Gastroesophageal sphincter (tissue), 4 donors: Measurements from ENCODE around the gene ADD1. TPM values are rescaled to one million over a fixed set of nuclear protein-coding genes. Genes with fewer than 3 reads are reported as not detected.

Experiments
- ATAC-seq: fragments of 150-250 bp; one replicate; pipeline ENCODE4 v1.9.1; 2016; ENCODE audit warnings: mild to moderate bottlenecking, moderate library complexity
- H3K27ac ChIP-seq, 4 donors: fragments of 200-600 bp; sonication (generic) in 3 of 4; 1 replicate in 3 of 4; 2 replicates in 1 of 4; pipeline ENCODE4 v1.5.1; 2016 to 2019
- H3K27me3 ChIP-seq: fragments of 200-600 bp; sonication (generic); one replicate; pipeline ENCODE4 v1.5.1; 2019
- H3K36me3 ChIP-seq, 2 donors: fragments of 200-600 bp; sonication (generic); one replicate each; pipeline ENCODE4 v1.5.1; 2019; ENCODE audit warnings: control low read depth in 1 of 2
- H3K4me1 ChIP-seq, 3 donors: fragments of 200-600 bp; sonication (generic); 1 replicate in 2 of 3; 2 replicates in 1 of 3; pipeline ENCODE4 v1.5.1; 2016 to 2019; ENCODE audit warnings: control low read depth in 2 of 3
- H3K4me3 ChIP-seq, 2 donors: fragments of 200-600 bp; sonication (generic); one replicate each; pipeline ENCODE4 v1.5.1; 2019; ENCODE audit warnings: mild to moderate bottlenecking in 1 of 2, moderate library complexity in 1 of 2
- H3K9me3 ChIP-seq, 3 donors: fragments of 200-600 bp; sonication (generic); one replicate each; pipeline ENCODE4 v1.5.1; 2017 to 2019; ENCODE audit warnings: control low read depth in 2 of 3
- EP300 ChIP-seq: sonication (generic); formaldehyde crosslinking; IDR thresholded peaks from one replicate; pipeline ENCODE4 v1.6.1; 2017; ENCODE audit warnings: antibody characterized with exemption, mild to moderate bottlenecking
- POLR2A ChIP-seq, 2 donors: fragments of 450-650 bp; IDR thresholded peaks; one replicate each; pipeline ENCODE4 v1.6.1; 2017; ENCODE audit warnings: antibody characterized with exemption in 2 of 2, mild to moderate bottlenecking in 2 of 2, moderate library complexity in 1 of 2
- POLR2AphosphoS5 ChIP-seq: sonication (generic); formaldehyde crosslinking; IDR thresholded peaks from one replicate; pipeline ENCODE4 v1.6.1; 2017; ENCODE audit warnings: antibody characterized with exemption
- WGBS, 2 donors: methylation state at CpG; one replicate each; pipeline ENCODE4 v1.1.5; 2018; ENCODE audit warnings: low coverage in 1 of 2; 5-methylcytosine and 5-hydroxymethylcytosine counted together
- total RNA-seq, 4 donors: library from RNA; depleted of rRNA; stranded (reverse); fragments of >200 nt; gene quantifications; one replicate each; pipeline ENCODE4 v1.1.0, GENCODE V29; 2016
- TF ChIP-seq, protein P1 (sequence below), 4 experiments: fragments of 200-600 bp in 2 of 4; fragments of 450-650 bp in 2 of 4; sonication (generic) in 1 of 4; IDR thresholded peaks; one replicate each; pipeline ENCODE4 v1.5.1; 2017 to 2019; ENCODE audit warnings: antibody characterized with exemption in 4 of 4, mild to moderate bottlenecking in 2 of 4, moderate library complexity in 2 of 4

Gene ADD1
- total RNA-seq, 4 donors from 2014 or later: 230 to 384 (median 297) TPM

DNA sequence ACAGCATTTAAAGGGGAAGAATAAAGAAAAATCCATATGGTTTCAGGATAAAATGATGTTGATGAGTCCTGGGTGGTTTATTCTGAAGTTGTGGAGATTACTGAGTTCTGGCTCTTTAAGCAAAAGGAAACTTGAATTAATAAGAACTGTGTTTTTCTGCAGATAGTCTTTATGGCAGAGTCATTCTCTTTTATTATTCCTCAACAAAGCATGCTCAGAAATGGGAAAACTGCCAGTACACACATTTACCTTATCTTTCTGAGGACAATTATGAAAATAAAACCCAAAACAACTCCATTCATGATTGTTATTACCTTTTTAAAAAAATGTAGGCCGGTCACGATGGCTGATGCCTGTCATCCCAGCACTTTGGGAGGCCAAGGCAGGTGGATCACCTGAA lies 58.5 kb downstream of the ADD1 start:
- H3K4me1 ChIP-seq: no peaks in the 10 kb centered on the region
- no peaks in the 10 kb centered on the region for H3K27me3 ChIP-seq
- H3K4me3 ChIP-seq: no peak overlapping the region
- H3K9me3 ChIP-seq: no peaks in the 10 kb centered on the region
- 100% methylated on average over 2 of the region's 2 CpGs; no CpG with 5 or more reads in 1 of the 2 donors for WGBS, 2 donors
- TF ChIP-seq POLR2AphosphoS5 (no peak), EP300 (no peak), POLR2A (IDR thresholded peaks at IDR 0.05) (no peak)
- TF ChIP-seq, protein P1, sequence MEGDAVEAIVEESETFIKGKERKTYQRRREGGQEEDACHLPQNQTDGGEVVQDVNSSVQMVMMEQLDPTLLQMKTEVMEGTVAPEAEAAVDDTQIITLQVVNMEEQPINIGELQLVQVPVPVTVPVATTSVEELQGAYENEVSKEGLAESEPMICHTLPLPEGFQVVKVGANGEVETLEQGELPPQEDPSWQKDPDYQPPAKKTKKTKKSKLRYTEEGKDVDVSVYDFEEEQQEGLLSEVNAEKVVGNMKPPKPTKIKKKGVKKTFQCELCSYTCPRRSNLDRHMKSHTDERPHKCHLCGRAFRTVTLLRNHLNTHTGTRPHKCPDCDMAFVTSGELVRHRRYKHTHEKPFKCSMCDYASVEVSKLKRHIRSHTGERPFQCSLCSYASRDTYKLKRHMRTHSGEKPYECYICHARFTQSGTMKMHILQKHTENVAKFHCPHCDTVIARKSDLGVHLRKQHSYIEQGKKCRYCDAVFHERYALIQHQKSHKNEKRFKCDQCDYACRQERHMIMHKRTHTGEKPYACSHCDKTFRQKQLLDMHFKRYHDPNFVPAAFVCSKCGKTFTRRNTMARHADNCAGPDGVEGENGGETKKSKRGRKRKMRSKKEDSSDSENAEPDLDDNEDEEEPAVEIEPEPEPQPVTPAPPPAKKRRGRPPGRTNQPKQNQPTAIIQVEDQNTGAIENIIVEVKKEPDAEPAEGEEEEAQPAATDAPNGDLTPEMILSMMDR (IDR thresholded peaks at IDR 0.05): no peak
- H3K27ac ChIP-seq: no peak overlapping the region
- peaks cover 0 to 98% of the 10 kb centered on the region in 2 donors for H3K36me3 ChIP-seq
- no peak for ATAC-seq

DNA sequence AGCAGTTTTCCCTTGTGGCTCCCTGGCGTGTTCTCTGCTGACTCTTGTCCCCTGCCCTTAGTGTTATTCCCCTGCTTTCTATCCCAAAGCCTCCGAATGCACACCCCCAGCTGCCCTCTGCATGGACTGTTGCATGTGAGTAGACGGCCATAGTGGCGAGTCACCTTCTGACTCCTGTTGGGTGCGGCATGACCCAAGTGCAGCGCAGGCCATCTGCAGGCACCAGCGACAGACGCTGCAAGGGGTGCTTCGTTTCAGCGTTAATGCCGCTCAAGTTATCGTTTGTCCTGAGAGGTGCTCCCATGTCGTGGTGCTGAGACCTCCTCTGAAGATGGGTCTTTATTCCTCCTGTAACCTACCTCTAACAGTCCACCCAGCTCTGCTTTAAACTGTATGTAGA lies 61.9 kb downstream of the ADD1 start:
- ATAC-seq: no peak
- no peaks in the 10 kb centered on the region for H3K4me1 ChIP-seq
- no peaks in the 10 kb centered on the region for H3K27me3 ChIP-seq
- no peaks in the 10 kb centered on the region for H3K9me3 ChIP-seq
- 92 to 94% methylated on average over 2 to 10 of the region's 13 CpGs for WGBS, 2 donors
- no peak overlapping the region for H3K4me3 ChIP-seq
- TF ChIP-seq POLR2AphosphoS5 (no peak), EP300 (no peak), POLR2A (IDR thresholded peaks at IDR 0.05) (no peak)
- TF ChIP-seq, protein P1 (IDR thresholded peaks at IDR 0.05): no peak
- peaks cover 0 to 98% of the 10 kb centered on the region in 2 donors for H3K36me3 ChIP-seq
- H3K27ac ChIP-seq: no peak overlapping the region

DNA sequence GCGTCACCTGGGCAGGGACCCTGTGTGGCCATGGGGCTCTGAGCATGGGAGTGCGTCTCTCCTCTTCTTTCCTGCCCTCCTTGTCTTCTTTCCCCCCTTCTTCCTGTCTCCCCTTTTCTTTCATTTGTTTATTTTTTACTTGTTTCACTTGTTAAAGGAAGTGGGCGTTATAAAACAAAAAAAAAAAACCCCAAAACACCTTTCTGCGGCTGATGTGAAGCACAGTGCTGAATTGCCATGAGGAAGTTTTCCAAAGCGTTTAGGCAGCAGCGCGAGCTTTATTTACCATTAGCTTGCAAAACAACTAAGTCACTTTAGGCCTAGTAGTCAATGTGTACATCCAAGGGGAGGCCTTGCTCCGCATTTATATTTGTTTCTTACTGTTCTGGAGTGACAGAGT lies 62.6 kb downstream of the ADD1 start:
- WGBS, 2 donors: 81 to 86% methylated on average over 7 to 8 of the region's 8 CpGs
- Histone ChIP-seq H3K36me3 (peaks cover 0 to 98% of the 10 kb centered on the region in 2 donors), H3K4me1 (no peaks in the 10 kb centered on the region), H3K27me3 (no peaks in the 10 kb centered on the region), H3K9me3 (no peaks in the 10 kb centered on the region), H3K27ac (no peak overlapping the region), H3K4me3 (no peak overlapping the region)
- TF ChIP-seq EP300: no peak
- TF ChIP-seq POLR2A (IDR thresholded peaks at IDR 0.05): no peak
- TF ChIP-seq, protein P1 (IDR thresholded peaks at IDR 0.05): no peak
- TF ChIP-seq POLR2AphosphoS5: no peak
- ATAC-seq: no peak

DNA sequence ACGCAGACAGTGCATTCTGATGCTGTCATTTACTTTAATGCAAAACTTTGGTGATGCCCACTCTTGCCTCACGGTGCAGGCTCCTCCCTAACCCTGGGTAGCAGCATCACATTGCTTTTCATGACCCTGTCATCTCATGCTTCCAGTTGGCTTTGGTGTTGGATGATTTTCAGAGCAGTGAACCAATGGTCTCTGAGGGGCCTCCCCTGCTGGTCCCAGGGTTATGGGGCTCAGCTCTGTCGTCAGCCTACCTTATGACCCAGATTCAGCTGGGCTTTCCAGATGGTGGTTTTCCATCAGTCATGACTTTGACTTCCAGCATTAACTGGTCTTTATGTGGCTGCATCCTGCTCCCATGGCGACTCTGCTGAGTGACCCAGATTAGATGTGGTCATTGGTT lies 63.6 kb downstream of the ADD1 start:
- no peaks in the 10 kb centered on the region for H3K9me3 ChIP-seq
- TF ChIP-seq, protein P1 (IDR thresholded peaks at IDR 0.05): no peak
- TF ChIP-seq POLR2A (IDR thresholded peaks at IDR 0.05) (no peak), EP300 (no peak), POLR2AphosphoS5 (no peak)
- 95 to 100% methylated on average over 3 to 4 of the region's 4 CpGs for WGBS, 2 donors
- ATAC-seq: no peak
- peaks cover 0 to 100% of the 10 kb centered on the region in 2 donors for H3K36me3 ChIP-seq
- no peaks in the 10 kb centered on the region for H3K27me3 ChIP-seq
- H3K27ac ChIP-seq: no peak overlapping the region
- H3K4me3 ChIP-seq: no peak overlapping the region
- no peaks in the 10 kb centered on the region for H3K4me1 ChIP-seq

DNA sequence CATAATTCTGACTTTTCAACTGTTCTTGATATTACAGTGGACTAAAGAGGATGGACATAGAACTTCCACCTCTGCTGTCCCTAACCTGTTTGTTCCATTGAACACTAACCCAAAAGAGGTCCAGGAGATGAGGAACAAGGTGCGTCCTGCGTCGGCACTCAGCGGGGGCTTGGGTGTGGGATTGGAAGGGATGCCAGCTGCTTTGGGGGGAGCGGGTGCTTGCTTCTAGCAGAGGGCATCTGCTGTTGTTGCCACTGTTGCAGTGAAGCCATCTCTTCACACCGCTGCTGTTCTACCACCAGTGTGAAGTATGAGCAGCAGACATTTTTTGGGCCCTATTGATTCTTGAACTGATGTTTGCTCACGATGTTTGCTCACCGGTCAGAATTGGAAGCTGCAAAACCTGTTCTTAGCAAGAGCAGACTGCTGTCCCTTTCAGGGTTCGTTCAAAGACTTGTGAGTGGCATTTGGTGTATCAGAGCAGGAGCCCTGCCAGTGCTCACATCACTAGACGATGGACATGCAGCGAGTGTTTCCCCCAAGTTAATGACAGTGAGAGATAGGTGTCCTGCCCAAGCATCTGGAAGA lies 64.2 kb downstream of the ADD1 start:
- TF ChIP-seq, protein P1 (IDR thresholded peaks at IDR 0.05): no peak
- TF ChIP-seq POLR2A (IDR thresholded peaks at IDR 0.05): no peak
- TF ChIP-seq EP300: no peak
- no peak for TF ChIP-seq POLR2AphosphoS5
- no peaks in the 10 kb centered on the region for H3K27me3 ChIP-seq
- no peak overlapping the region for H3K4me3 ChIP-seq
- H3K36me3 ChIP-seq: peaks cover 0 to 100% of the 10 kb centered on the region in 2 donors
- no peaks in the 10 kb centered on the region for H3K9me3 ChIP-seq
- ATAC-seq: no peak
- H3K4me1 ChIP-seq: no peaks in the 10 kb centered on the region
- 91 to 100% methylated on average over 2 to 9 of the region's 11 CpGs for WGBS, 2 donors
- no peak overlapping the region for H3K27ac ChIP-seq
